ENCODE data around the gene RARB.
A peak's percentile ranks its signal among the peaks of the same experiment; 100 is the strongest.

The RARB gene

GRCh38 chr3:25447925-25448324 is 19.9 kb downstream of the RARB start:
- H3K4me1 ChIP-seq (ENCODE audit: insufficient read depth, low read length), result peaks cover 3% of the 10 kb centered on the region; the same call in 1 of the 2 replicates
- no peak overlapping the region for H3K9ac ChIP-seq (ENCODE audit: low read depth, low read length)
- H3K36me3 ChIP-seq (ENCODE audit: insufficient read depth, low read length), result no peaks in the 10 kb centered on the region
- no peaks in the 10 kb centered on the region for H3K9me3 ChIP-seq (ENCODE audit: control insufficient read depth, insufficient read depth, low read length)

GRCh38 chr3:25448750-25449692 is 21.0 kb downstream of the RARB start:
- no peaks in the 10 kb centered on the region for H3K36me3 ChIP-seq (ENCODE audit: insufficient read depth, low read length)
- H3K9ac ChIP-seq (ENCODE audit: low read depth, low read length), result no peak overlapping the region
- peaks cover 6% of the 10 kb centered on the region for H3K4me1 ChIP-seq (ENCODE audit: insufficient read depth, low read length)
- no peaks in the 10 kb centered on the region for H3K9me3 ChIP-seq (ENCODE audit: control insufficient read depth, insufficient read depth, low read length)

- no peaks in the 10 kb centered on the region for H3K36me3 ChIP-seq (ENCODE audit: insufficient read depth, low read length)
- H3K9me3 ChIP-seq (ENCODE audit: control insufficient read depth, insufficient read depth, low read length), result no peaks in the 10 kb centered on the region
- H3K4me1 ChIP-seq (ENCODE audit: insufficient read depth, low read length), result peaks cover 14% of the 10 kb centered on the region
These were observed 21.8 kb downstream of the RARB start for GRCh38 chr3:25449857-25450256.

DNA sequence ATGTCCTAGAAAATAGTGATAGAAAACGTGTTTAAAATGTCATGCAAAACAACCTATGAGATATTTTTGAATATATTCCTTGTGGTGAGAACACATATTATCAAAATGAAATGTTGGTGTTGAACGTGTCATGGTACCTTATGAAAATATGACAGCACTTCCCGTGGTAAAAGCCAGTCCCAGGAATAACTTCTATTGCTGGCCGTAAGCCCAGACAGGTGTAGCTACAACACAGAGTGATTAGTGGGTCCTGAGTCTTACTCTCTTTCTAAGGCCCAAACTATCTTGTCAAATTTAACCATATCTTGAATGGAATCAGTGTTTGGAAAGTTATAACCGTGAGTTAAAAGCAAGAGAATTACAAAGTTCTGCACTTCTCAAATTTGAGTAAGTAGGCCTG is 24.1 kb downstream of the RARB start:
- Histone ChIP-seq H3K36me3 (ENCODE audit: insufficient read depth, low read length) (no peaks in the 10 kb centered on the region), H3K9ac (ENCODE audit: low read depth, low read length) (no peak overlapping the region), H3K4me1 (ENCODE audit: insufficient read depth, low read length) (peaks cover 30% of the 10 kb centered on the region), H3K9me3 (ENCODE audit: control insufficient read depth, insufficient read depth, low read length) (no peaks in the 10 kb centered on the region)

More at GRCh38 chr3:25449857-25450256, 21.8 kb downstream of the RARB start:
- no peak overlapping the region for H3K9ac ChIP-seq (ENCODE audit: low read depth, low read length)

DNA sequence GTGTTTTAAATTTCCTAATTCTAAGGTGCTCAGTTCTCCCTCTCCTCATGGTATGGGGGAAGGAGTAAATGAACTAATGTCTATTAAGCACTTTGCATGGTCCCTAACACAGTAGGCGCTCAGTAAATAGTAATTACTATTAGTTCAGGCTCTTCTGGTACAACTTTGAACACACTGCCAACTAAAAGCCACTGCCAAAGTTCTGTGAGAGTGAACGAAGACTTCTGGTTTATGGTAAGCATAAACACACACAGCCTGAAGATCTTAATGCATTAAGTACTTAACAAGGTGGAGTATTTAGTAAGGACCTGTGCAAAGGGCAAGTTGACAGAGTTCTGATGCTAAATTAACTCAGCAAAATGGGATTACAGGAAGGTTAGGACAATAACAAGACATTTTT is 24.7 kb downstream of the RARB start:
- H3K9ac ChIP-seq (ENCODE audit: low read depth, low read length), result no peak overlapping the region
- H3K9me3 ChIP-seq (ENCODE audit: control insufficient read depth, insufficient read depth, low read length), result no peaks in the 10 kb centered on the region
- H3K36me3 ChIP-seq (ENCODE audit: insufficient read depth, low read length), result no peaks in the 10 kb centered on the region
- H3K4me1 ChIP-seq (ENCODE audit: insufficient read depth, low read length), result peaks cover 30% of the 10 kb centered on the region

GRCh38 chr3:25453619-25454004 is 25.5 kb downstream of the RARB start:
- H3K9me3 ChIP-seq (ENCODE audit: control insufficient read depth, insufficient read depth, low read length), result no peaks in the 10 kb centered on the region
- H3K4me1 ChIP-seq (ENCODE audit: insufficient read depth, low read length), result peaks cover 30% of the 10 kb centered on the region
- no peaks in the 10 kb centered on the region for H3K36me3 ChIP-seq (ENCODE audit: insufficient read depth, low read length)
- no peak overlapping the region for H3K9ac ChIP-seq (ENCODE audit: low read depth, low read length)

GRCh38 chr3:25454005-25454927 is 26.2 kb downstream of the RARB start:
- peak overlapping the region; percentile 16; the same call in 1 of the 2 replicates for H3K9ac ChIP-seq (ENCODE audit: low read depth, low read length)
- no peaks in the 10 kb centered on the region for H3K9me3 ChIP-seq (ENCODE audit: control insufficient read depth, insufficient read depth, low read length)
- no peaks in the 10 kb centered on the region for H3K36me3 ChIP-seq (ENCODE audit: insufficient read depth, low read length)
- peaks cover 27% of the 10 kb centered on the region for H3K4me1 ChIP-seq (ENCODE audit: insufficient read depth, low read length)

- Histone ChIP-seq H3K9ac (ENCODE audit: low read depth, low read length) (no peak overlapping the region), H3K36me3 (ENCODE audit: insufficient read depth, low read length) (no peaks in the 10 kb centered on the region), H3K4me1 (ENCODE audit: insufficient read depth, low read length) (peaks cover 27% of the 10 kb centered on the region), H3K9me3 (ENCODE audit: control insufficient read depth, insufficient read depth, low read length) (no peaks in the 10 kb centered on the region)
These were observed 27.5 kb downstream of the RARB start for GRCh38 chr3:25455441-25456132.

GRCh38 chr3:25456723-25457670 is 28.9 kb downstream of the RARB start:
- H3K4me1 ChIP-seq (ENCODE audit: insufficient read depth, low read length), result peaks cover 27% of the 10 kb centered on the region

DNA sequence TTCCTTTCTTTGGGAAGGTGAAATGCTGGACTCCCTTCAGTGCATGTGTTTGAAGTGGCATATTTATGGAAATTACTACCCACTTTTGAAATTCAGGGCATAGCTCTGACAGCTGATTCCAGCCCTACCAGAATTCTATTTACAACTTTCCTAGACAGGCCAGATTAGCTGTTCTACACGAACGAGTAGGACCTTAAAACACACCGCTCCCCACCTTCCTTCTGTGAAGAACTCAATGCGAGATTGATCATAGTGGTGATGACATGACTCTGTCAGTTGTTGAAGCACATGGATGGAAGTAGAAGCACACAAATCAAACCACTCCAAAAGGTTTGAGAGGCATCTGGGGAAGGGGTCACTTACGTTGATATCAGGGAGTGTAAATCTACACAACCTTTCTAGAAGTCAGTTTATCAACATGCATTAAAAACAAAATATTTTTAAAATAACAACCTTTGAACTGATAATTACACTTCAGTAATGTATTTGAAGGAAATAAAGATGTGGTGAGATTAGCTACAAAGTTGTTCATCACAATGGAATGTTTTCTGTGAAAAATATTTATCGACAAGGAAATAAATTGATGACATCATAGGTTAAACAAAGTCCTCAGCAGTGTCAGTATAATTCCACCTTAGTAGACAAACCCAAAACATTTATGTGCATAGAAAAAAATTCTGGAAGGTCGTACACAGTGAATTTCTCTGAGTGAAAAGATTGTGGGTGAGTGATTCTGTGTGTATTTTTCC is 29.8 kb downstream of the RARB start:
- Histone ChIP-seq H3K4me1 (ENCODE audit: insufficient read depth, low read length) (peaks cover 27% of the 10 kb centered on the region), H3K9me3 (ENCODE audit: control insufficient read depth, insufficient read depth, low read length) (no peaks in the 10 kb centered on the region), H3K36me3 (ENCODE audit: insufficient read depth, low read length) (no peaks in the 10 kb centered on the region), H3K9ac (ENCODE audit: low read depth, low read length) (no peak overlapping the region)

More at GRCh38 chr3:25456723-25457670, 28.9 kb downstream of the RARB start:
- no peaks in the 10 kb centered on the region for H3K9me3 ChIP-seq (ENCODE audit: control insufficient read depth, insufficient read depth, low read length)
- H3K9ac ChIP-seq (ENCODE audit: low read depth, low read length), result no peak overlapping the region
- no peaks in the 10 kb centered on the region for H3K36me3 ChIP-seq (ENCODE audit: insufficient read depth, low read length)

GRCh38 chr3:25458420-25458814 is 30.4 kb downstream of the RARB start:
- Histone ChIP-seq H3K4me1 (ENCODE audit: insufficient read depth, low read length) (peaks cover 27% of the 10 kb centered on the region), H3K9me3 (ENCODE audit: control insufficient read depth, insufficient read depth, low read length) (no peaks in the 10 kb centered on the region), H3K36me3 (ENCODE audit: insufficient read depth, low read length) (no peaks in the 10 kb centered on the region), H3K9ac (ENCODE audit: low read depth, low read length) (no peak overlapping the region)

DNA sequence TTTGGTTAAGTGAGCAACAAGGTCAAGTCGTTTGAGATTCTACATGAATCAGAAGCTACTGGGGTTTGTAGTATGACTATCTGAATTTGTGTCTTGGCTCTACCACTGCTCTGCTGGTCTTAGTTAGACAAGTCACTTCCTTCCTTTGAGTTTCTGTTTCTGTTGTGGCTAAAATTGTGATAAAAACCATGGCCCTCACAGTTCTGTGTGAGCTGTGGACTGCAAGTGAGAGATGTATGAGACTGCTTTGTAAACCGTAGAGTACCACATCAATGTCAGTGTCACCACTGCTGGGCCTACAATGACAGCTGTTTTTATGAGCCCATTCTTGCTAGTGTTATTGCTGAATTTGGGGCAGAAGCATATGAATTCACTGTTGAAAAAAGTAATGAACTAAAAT is 32.7 kb downstream of the RARB start:
- Histone ChIP-seq H3K36me3 (ENCODE audit: insufficient read depth, low read length) (no peaks in the 10 kb centered on the region), H3K9me3 (ENCODE audit: control insufficient read depth, insufficient read depth, low read length) (no peaks in the 10 kb centered on the region), H3K9ac (ENCODE audit: low read depth, low read length) (no peak overlapping the region), H3K4me1 (ENCODE audit: insufficient read depth, low read length) (peaks cover 6% of the 10 kb centered on the region)

DNA sequence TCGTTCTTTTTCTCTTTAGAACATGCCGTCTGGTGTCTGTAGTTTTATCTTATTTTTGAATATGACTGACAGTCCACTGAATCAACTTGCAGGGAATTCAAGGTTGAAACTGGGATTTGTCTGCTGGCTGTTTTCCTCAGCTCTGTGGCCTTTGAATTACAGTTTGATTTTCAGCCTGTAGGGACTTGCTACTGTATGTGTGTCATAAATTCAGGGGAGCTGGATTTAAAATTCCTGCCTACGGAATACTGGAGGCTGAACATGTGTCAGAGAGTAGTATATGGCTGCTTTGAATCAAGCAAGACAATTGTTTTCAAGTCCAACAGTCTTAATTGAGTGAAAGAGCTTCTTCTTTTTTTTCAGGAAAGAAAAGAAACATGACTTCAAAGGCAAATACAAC is 33.9 kb downstream of the RARB start:
- H3K36me3 ChIP-seq (ENCODE audit: insufficient read depth, low read length), result no peaks in the 10 kb centered on the region
- no peaks in the 10 kb centered on the region for H3K4me1 ChIP-seq (ENCODE audit: insufficient read depth, low read length)
- H3K9ac ChIP-seq (ENCODE audit: low read depth, low read length), result no peak overlapping the region
- no peaks in the 10 kb centered on the region for H3K9me3 ChIP-seq (ENCODE audit: control insufficient read depth, insufficient read depth, low read length)
